Hypothalamus (tissue), 51 donors: ENCODE measurements around the gene SEMA3C.
A peak's percentile ranks its signal among the peaks of the same experiment; 100 is the strongest.

Experiments
- DNase-seq, 51 donors: peaks; one replicate each; lab custom pipeline; 2025; lab: John Stamatoyannopoulos, UW

Gene SEMA3C

DNA sequence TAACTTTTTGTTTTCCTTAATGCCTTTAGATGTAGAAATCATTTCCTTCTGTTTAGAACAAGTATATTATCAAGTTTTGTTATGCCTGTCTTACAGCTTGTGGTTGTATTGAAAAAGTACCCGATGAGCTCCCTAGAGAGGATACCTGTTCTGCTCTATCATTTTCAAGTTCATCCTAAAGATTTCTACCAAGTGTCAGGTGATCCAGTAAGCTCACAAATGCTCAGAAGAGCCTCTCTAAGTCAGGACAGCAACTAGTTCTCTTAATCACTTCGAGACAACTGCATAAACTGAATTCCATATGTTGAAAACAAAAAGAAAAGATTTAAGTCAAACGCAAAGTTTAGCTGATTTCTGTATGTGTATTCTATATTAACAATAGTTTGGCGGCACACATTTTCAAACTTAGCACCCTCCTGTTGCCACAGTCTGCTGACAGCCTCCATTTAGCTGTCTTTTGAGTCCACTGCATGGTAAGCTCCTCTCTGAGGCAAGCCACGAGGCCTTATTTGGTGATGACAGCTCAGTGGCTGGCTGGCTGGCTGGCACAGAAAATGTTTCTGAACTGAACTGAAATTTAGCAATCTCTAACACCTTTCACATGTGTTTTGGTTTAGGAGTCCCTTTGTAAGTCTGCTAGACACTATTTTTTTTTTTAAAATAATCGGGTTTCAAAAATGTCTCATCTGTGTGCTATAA is 59.4 kb downstream of the SEMA3C start:
- peak in 2 of 51 donors; percentile 3 to 5 for DNase-seq

DNA sequence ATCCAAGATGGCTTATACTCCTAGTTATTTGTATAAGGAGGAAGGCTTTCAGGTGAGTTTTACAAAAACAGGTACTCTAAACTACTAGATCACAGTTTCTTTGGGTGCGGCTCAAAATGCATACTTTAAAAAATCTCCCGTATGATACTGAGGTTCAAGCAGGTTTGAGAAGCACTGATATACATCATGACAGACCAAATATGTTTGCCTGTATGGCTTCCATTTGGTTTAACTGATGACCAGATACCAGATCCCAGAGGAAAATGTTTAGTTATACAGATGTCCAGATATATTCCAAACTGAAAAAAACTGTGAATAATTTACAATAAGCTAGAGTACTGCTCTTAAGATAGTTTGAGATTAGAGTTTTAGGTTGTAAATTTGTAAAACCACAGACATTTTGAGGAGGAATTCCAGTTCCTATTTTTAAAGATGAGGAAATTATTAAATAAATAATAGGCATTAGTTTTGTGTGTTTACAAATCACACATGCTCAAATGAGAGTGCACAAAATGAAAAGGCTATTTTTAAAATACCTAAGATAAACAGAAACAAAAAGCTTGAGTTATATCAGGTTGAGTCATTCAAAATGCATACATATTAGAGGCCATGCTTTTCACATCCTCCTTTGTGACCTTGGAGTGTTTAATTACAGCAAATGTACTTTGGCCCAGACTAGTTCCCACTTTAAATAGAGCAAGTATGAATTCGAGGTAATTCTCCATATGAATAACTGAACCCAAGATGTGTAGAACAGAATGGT is 60.5 kb downstream of the SEMA3C start:
- no peak for DNase-seq

- no peak for DNase-seq
Measured at GRCh38 chr7:80856769-80857168, 62.1 kb downstream of the SEMA3C start.

- no peak for DNase-seq
Measured at GRCh38 chr7:80851896-80852476, 66.9 kb downstream of the SEMA3C start.

GRCh38 chr7:80848841-80849240 is 70.0 kb downstream of the SEMA3C start:
- DNase-seq: no peak

DNA sequence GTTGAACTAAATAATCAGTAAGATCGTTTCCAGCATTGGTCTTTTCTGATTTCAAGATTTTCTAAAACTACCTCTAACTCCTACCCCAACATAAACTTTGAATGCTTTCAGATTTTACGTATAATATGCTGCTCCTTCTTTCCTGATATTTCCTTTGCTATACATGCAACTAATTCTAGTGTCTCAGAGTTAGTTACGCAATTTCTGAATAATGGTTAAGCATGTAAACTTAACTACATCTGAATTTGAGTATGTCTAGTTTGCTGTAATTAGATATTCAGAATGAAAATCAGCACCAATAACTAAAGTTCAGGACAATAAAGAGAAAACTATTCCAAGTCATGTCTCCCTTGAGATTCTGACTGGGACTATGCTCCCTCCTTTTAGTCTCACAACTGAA is 71.0 kb downstream of the SEMA3C start:
- no peak for DNase-seq

DNA sequence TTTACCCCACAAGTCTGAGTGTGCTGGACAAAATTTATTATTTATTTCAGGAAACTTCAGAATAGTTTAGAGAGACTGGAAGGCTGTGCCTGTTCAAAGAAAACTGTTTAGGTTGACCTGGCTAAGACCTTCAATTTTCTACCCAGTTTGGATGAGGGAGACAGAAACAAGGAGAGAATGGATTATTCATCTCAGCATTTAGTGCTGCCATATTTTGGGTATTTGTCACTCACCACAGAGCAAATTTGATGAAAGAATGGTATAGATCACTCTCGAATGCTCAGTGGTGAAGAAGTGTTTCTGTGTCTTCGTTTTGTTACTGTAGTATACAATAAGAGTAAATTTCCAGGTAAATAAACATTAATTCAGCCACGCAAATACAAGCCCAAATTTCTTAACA is 71.8 kb downstream of the SEMA3C start:
- no peak for DNase-seq

DNA sequence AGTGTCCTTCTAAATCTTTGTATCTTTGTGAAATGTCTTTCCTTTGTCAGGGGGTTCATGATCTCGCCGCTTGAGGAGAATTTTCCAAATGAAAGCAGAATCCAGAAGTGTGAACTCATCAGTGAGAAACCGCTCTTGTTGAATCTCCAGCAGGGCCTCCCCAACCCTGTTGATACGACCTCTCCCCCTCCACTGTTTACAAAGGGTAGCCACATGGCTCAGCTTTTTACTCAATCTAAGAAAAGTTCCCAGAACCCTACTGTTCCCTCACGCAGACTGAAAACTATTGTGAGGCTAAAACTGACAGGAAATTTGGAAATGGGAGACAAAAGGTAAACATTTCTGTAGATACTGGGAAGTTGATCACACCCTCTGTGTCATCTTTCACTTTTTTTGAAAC is 73.9 kb downstream of the SEMA3C start:
- DNase-seq: no peak

GRCh38 chr7:80843018-80843677 is 75.7 kb downstream of the SEMA3C start:
- DNase-seq: no peak

GRCh38 chr7:80842022-80842790 is 76.6 kb downstream of the SEMA3C start:
- no peak for DNase-seq

DNA sequence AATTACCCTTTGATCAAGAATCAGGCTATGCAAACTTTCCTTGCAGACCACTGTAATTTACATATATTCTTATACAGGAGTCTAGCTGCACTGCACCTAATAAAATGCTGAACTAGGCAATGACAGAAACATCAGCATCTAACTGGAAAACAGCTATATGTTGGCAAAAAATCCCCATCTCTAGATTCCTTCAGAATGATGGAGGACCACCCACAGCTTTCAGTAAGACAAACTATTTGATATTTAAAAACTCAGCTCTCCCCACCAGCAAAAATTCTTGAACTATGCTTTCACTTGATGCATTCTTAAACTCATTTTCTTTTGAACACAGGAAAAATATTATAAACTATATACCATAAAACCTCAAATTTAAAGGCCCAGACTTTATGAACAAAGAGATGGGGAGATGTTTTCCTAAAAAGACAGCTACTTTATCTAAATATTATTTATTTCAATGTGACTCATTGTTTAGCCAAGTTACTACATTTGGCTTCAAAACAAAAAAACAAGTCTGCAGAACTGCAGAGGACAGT is 77.4 kb downstream of the SEMA3C start:
- no peak for DNase-seq

DNA sequence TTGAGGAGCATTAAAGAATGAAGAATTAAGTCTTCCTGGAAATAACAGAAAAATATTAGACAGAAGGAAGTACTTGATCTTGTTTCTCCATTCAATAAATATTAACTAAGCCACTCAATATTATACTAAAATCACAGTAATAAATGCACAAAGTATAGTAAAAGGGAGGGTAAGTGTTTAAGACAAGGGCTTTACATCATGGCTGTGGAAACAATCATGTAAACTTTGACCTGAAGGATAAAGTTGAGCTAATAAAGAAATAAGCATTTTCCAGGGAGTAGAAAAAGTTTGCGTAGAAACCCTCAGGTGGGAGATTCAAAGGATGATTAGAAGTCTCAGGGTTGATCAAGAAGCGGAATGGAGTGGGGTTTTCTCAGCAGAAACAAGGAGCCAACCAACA is 78.2 kb downstream of the SEMA3C start:
- no peak for DNase-seq

DNA sequence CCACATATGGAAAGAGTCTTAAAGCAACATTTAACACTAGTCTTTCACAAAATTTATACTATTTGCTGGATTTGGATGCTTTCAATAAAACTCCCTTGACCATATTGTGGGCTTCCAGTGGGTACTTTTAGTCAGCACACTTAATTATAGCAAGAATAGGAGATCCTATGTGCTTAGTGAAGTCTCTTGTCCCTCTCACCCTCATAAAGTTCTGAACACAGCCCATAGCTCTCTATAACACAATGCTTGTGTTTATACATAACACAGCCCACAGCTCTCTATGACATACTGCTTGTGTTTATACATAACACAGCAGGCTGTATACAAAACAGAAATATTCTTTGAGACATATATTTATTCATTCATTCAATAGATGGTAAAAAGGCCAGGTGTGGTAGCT is 79.0 kb downstream of the SEMA3C start:
- DNase-seq: no peak

DNA sequence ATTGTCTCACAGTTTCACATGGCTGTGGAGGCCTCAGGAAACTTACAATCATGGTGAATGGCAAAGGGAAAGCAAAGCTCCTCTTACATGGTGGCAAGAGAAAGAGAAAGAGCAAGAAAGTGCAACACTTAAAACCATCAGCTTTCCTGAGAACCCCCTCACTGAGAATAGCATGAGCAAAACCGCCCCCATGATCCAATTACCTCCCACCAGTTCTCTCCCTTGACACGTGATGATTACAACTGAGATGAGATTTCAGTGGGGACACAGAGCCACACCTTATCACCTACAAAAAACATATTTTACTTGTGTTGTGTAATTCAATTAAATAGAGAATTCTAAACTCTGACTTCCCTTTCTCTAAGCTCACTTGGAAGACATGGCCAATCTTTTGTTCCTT is 80.2 kb downstream of the SEMA3C start:
- no peak for DNase-seq

DNA sequence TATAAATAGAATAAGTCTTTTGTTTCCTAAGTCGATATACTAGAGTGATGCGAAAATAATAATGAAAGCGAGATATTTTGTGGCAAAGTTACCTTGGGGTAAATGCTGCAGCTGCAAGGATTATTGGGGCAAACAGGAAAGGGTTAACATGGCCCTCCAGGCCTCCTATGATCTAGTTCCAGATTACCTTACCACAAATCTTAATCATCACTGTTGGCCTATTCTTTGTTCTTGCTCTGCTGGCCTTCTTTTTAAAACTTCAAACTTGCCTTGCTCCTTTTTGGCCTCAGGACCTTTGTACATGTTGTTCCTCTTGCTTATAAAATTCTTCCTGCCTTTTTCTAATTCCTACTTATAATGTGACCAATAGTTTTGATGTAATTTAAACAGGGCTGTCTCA is 81.5 kb downstream of the SEMA3C start:
- DNase-seq: no peak

- DNase-seq: no peak
Measured at GRCh38 chr7:80835251-80835650, 83.6 kb downstream of the SEMA3C start.

- DNase-seq: no peak
Measured at GRCh38 chr7:80833289-80834268, 85.3 kb downstream of the SEMA3C start.

DNA sequence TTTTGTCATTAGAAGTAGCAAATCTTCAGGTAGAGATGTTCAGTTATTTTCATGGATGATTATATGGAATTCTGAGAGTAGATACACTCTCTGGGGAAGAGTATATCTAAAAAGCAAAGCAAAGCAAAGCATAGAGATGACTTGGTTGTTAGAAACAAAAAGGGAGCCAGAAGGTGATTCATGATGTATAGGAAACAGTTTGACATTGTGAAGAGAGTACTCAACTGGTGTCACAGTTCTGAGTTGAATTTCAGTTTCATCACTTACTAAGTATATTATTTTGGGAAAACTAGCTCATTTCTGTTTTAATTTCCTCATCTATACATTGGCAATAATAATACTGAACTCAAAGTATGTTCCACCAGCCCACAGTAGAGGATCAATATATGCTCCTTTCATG is 86.8 kb downstream of the SEMA3C start:
- DNase-seq: no peak

DNA sequence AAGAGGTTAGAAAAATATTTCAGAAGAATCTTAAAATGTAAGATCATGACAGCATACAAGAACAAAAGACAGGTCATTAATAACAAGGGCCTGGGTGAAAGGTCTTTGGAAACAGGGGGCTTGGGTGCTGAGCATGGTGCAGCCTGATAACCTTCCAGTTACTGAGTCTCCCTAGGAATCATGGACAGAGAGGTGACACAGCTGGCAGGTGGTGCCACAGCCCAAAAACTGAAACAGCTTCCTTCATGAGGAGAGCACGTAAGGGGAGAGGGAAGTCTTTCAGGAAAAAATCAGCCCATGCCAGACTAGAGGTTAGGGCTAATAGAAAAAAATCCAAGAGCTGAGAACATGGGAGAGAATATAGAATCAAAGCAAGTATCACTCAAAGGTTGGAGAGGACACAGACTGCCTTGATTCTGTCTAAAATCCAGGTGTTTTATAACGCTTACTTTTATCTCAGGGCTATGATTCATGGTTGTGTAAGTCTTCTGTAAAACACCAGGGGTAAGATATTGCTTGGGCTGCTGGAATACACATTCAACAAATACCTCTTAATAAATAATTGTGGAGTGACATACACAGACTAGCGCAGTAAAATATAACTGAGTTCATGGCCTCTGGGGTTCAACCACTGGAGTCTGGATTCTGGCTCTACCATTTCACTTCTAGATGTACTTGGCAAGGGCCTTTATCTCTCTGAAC is 88.1 kb downstream of the SEMA3C start:
- no peak for DNase-seq
